Measurements from ENCODE around the gene FMNL2. TPM values are rescaled to one million over a fixed set of nuclear protein-coding genes. Genes with fewer than 3 reads are reported as not detected.

The FMNL2 gene
- total RNA-seq, 1 donor from 2014 or later: 24.7 TPM

GRCh38 chr2:152437276-152438108 lies 102.5 kb downstream of the FMNL2 start:
- DNase-seq (ENCODE audit: low read depth): no peak
- no peak for TF ChIP-seq CTCF (IDR thresholded peaks at IDR 0.05; ENCODE audit: insufficient read depth, low read length, severe bottlenecking)
- FAIRE-seq: no peak
- Histone ChIP-seq H3K4me3 (ENCODE audit: low read depth, low read length) (no peak overlapping the region), H3K27me3 (ENCODE audit: control insufficient read depth, insufficient read depth, low read length) (no peaks in the 10 kb centered on the region), H3K36me3 (ENCODE audit: control insufficient read depth, insufficient read depth, low read length) (no peaks in the 10 kb centered on the region)

- no peak overlapping the region for H3K4me3 ChIP-seq (ENCODE audit: low read depth, low read length)
- FAIRE-seq (no peak), DNase-seq (ENCODE audit: low read depth) (peak; percentile 31)
- no peaks in the 10 kb centered on the region for H3K36me3 ChIP-seq (ENCODE audit: control insufficient read depth, insufficient read depth, low read length)
- no peak for TF ChIP-seq CTCF (IDR thresholded peaks at IDR 0.05; ENCODE audit: insufficient read depth, low read length, severe bottlenecking)
- no peaks in the 10 kb centered on the region for H3K27me3 ChIP-seq (ENCODE audit: control insufficient read depth, insufficient read depth, low read length)
These were observed 105.1 kb downstream of the FMNL2 start for GRCh38 chr2:152440049-152440448.

GRCh38 chr2:152440460-152440859 lies 105.5 kb downstream of the FMNL2 start:
- TF ChIP-seq CTCF (IDR thresholded peaks at IDR 0.05; ENCODE audit: insufficient read depth, low read length, severe bottlenecking): no peak
- DNase-seq (ENCODE audit: low read depth) (peak; percentile 93), FAIRE-seq (no peak)
- Histone ChIP-seq H3K4me3 (ENCODE audit: low read depth, low read length) (no peak overlapping the region), H3K36me3 (ENCODE audit: control insufficient read depth, insufficient read depth, low read length) (no peaks in the 10 kb centered on the region), H3K27me3 (ENCODE audit: control insufficient read depth, insufficient read depth, low read length) (no peaks in the 10 kb centered on the region)

- DNase-seq (ENCODE audit: low read depth): no peak
- H3K4me3 ChIP-seq (ENCODE audit: low read depth, low read length): no peak overlapping the region
- TF ChIP-seq CTCF (IDR thresholded peaks at IDR 0.05; ENCODE audit: insufficient read depth, low read length, severe bottlenecking): peak; percentile 21
- H3K27me3 ChIP-seq (ENCODE audit: control insufficient read depth, insufficient read depth, low read length): no peaks in the 10 kb centered on the region
- H3K36me3 ChIP-seq (ENCODE audit: control insufficient read depth, insufficient read depth, low read length): no peaks in the 10 kb centered on the region
- no peak for FAIRE-seq
These were observed 107.0 kb downstream of the FMNL2 start for GRCh38 chr2:152441961-152442360.

- no peaks in the 10 kb centered on the region for H3K27me3 ChIP-seq (ENCODE audit: control insufficient read depth, insufficient read depth, low read length)
- H3K4me3 ChIP-seq (ENCODE audit: low read depth, low read length): no peak overlapping the region
- FAIRE-seq: no peak
- no peaks in the 10 kb centered on the region for H3K36me3 ChIP-seq (ENCODE audit: control insufficient read depth, insufficient read depth, low read length)
- no peak for DNase-seq (ENCODE audit: low read depth)
- TF ChIP-seq CTCF (IDR thresholded peaks at IDR 0.05; ENCODE audit: insufficient read depth, low read length, severe bottlenecking): no peak
These were observed 108.8 kb downstream of the FMNL2 start for GRCh38 chr2:152443771-152444170.

- Histone ChIP-seq H3K4me3 (ENCODE audit: low read depth, low read length) (no peak overlapping the region), H3K36me3 (ENCODE audit: control insufficient read depth, insufficient read depth, low read length) (no peaks in the 10 kb centered on the region), H3K27me3 (ENCODE audit: control insufficient read depth, insufficient read depth, low read length) (no peaks in the 10 kb centered on the region)
- TF ChIP-seq CTCF (IDR thresholded peaks at IDR 0.05; ENCODE audit: insufficient read depth, low read length, severe bottlenecking): no peak
- no peak for DNase-seq (ENCODE audit: low read depth)
- FAIRE-seq: no peak
These were observed 109.5 kb downstream of the FMNL2 start for GRCh38 chr2:152444448-152444847.
